Measurements from ENCODE around the gene CAMSAP2.

CAMSAP2 gene

DNA sequence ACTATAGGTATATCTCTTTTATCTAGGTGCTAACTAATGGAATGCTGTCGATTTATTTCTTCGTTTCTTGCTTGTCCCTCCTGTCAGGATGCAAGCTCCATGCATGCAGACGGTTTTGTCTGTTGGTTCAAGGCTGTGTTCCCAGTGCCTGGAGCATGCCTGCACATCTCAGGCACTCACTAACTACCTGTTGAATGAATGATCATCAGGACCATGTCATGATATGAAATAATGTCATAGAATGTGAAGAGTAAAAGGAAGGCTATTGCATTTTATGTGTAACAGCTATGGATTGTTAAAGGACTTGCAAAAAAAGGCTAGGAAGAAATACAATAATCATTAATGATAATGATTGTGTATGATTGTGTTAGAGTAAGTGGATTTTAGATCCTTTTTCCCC, 138.3 kb downstream of the CAMSAP2 start:
- no peaks in the 10 kb centered on the region for H3K27me3 ChIP-seq (ENCODE audit: insufficient read depth, low read depth)
- no peak overlapping the region for H3K4me3 ChIP-seq (IDR thresholded peaks at IDR 0.05; ENCODE audit: insufficient read depth, low read depth, low read length)
- H3K4me1 ChIP-seq (ENCODE audit: low read depth, poor library complexity, severe bottlenecking), result peaks cover 57% of the 10 kb centered on the region
- H2AFZ ChIP-seq (ENCODE audit: low read depth), result no peak overlapping the region
- no peak overlapping the region for H3K27ac ChIP-seq
- no peaks in the 10 kb centered on the region for H3K36me3 ChIP-seq (ENCODE audit: insufficient read depth)
- H3K9ac ChIP-seq, result no peak overlapping the region
- no peaks in the 10 kb centered on the region for H4K20me1 ChIP-seq (ENCODE audit: insufficient read depth)
- H3K4me2 ChIP-seq, result no peak overlapping the region
- TF ChIP-seq CTCF (conservative IDR thresholded peaks at IDR 0.05; ENCODE audit: low read depth, low read length), result no peak
- no peaks in the 10 kb centered on the region for H3K79me2 ChIP-seq (ENCODE audit: insufficient read depth, low read depth)

- Histone ChIP-seq H3K9ac (no peak overlapping the region), H3K4me3 (IDR thresholded peaks at IDR 0.05; ENCODE audit: insufficient read depth, low read depth, low read length) (no peak overlapping the region), H3K79me2 (ENCODE audit: insufficient read depth, low read depth) (no peaks in the 10 kb centered on the region), H4K20me1 (ENCODE audit: insufficient read depth) (no peaks in the 10 kb centered on the region), H3K4me1 (ENCODE audit: low read depth, poor library complexity, severe bottlenecking) (peaks cover 67% of the 10 kb centered on the region), H3K36me3 (ENCODE audit: insufficient read depth) (no peaks in the 10 kb centered on the region), H3K27me3 (ENCODE audit: insufficient read depth, low read depth) (no peaks in the 10 kb centered on the region), H3K4me2 (peak overlapping the region; percentile 48), H2AFZ (ENCODE audit: low read depth) (no peak overlapping the region), H3K27ac (no peak overlapping the region)
- no peak for TF ChIP-seq CTCF (conservative IDR thresholded peaks at IDR 0.05; ENCODE audit: low read depth, low read length)
Observed at GRCh38 chr1:200877839-200878551, 139.3 kb downstream of the CAMSAP2 start.

GRCh38 chr1:200880212-200880611, 141.5 kb downstream of the CAMSAP2 start:
- H3K9ac ChIP-seq, result no peak overlapping the region; the same call in 1 of the 2 replicates
- no peak overlapping the region for H3K4me3 ChIP-seq (IDR thresholded peaks at IDR 0.05; ENCODE audit: insufficient read depth, low read depth, low read length)
- peaks cover 78% of the 10 kb centered on the region for H3K4me1 ChIP-seq (ENCODE audit: low read depth, poor library complexity, severe bottlenecking)
- H4K20me1 ChIP-seq (ENCODE audit: insufficient read depth), result no peaks in the 10 kb centered on the region
- no peaks in the 10 kb centered on the region for H3K27me3 ChIP-seq (ENCODE audit: insufficient read depth, low read depth)
- H3K79me2 ChIP-seq (ENCODE audit: insufficient read depth, low read depth), result no peaks in the 10 kb centered on the region
- no peak for TF ChIP-seq CTCF (conservative IDR thresholded peaks at IDR 0.05; ENCODE audit: low read depth, low read length)
- no peaks in the 10 kb centered on the region for H3K36me3 ChIP-seq (ENCODE audit: insufficient read depth)
- H2AFZ ChIP-seq (ENCODE audit: low read depth), result 0 out of 2 replicates have a peak overlapping the region, but pooled peaks have one; percentile 2
- peak overlapping the region; percentile 33 for H3K27ac ChIP-seq
- peak overlapping the region; percentile 77 for H3K4me2 ChIP-seq

DNA sequence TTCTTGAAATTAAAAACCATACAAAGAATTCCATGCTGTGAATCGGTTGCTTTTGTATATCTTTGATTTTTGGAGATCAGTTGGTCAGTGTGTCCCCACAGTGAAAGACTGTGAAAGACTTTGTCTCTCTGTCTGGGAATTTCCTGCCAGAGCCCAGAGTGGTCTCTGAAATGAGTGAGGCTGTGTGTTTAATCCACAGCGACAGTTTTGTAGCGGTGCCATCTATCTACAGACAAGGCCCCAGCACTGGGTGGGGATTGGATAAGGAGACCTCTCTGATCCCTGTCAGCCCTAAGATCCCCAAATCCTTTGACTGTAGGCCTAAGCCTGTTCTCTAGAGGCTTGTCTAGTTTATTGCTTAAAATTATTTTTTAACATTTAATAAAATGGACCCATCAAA, 144.4 kb downstream of the CAMSAP2 start:
- Histone ChIP-seq H3K9ac (no peak overlapping the region), H3K79me2 (ENCODE audit: insufficient read depth, low read depth) (no peaks in the 10 kb centered on the region), H3K27ac (no peak overlapping the region), H4K20me1 (ENCODE audit: insufficient read depth) (no peaks in the 10 kb centered on the region), H3K4me2 (no peak overlapping the region), H3K36me3 (ENCODE audit: insufficient read depth) (no peaks in the 10 kb centered on the region), H3K4me3 (IDR thresholded peaks at IDR 0.05; ENCODE audit: insufficient read depth, low read depth, low read length) (no peak overlapping the region), H3K27me3 (ENCODE audit: insufficient read depth, low read depth) (no peaks in the 10 kb centered on the region), H2AFZ (ENCODE audit: low read depth) (no peak overlapping the region), H3K4me1 (ENCODE audit: low read depth, poor library complexity, severe bottlenecking) (peaks cover 94% of the 10 kb centered on the region)
- no peak for TF ChIP-seq CTCF (conservative IDR thresholded peaks at IDR 0.05; ENCODE audit: low read depth, low read length)
